ENCODE data around the gene KIF13A.
"Not testable (repeated sequence)": the region's sequence is repeated elsewhere in the genome, so short reads cannot be mapped to it uniquely, and the experiment has no call there.

KIF13A gene

GRCh38 chr6:17870300-17871188, 116.9 kb downstream of the KIF13A start:
- Mint-ChIP-seq H3K36me3 (no peaks in the 10 kb centered on the region), H3K27me3 (peaks cover 10% of the 10 kb centered on the region), H3K4me3 (no peak overlapping the region), H3K4me1 (no peaks in the 10 kb centered on the region), H3K9me3 (no peaks in the 10 kb centered on the region), H3K27ac (no peak overlapping the region)

DNA sequence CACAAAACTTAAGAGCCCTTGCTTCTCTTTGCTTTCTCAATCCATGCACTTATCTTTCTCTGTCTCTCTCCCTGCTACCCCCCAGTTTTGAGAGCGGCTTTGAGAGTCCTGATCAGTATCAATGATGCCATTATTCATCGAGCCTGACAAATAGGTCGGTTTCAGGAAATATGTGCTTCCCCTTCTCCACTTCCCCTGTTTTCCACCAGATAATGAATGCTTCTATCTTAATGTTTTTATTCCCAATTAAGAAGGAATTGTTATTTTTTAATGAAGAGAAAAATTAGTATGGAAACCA, 117.7 kb downstream of the KIF13A start:
- no peaks in the 10 kb centered on the region for H3K9me3 Mint-ChIP-seq
- no peaks in the 10 kb centered on the region for H3K4me1 Mint-ChIP-seq
- H3K36me3 Mint-ChIP-seq: no peaks in the 10 kb centered on the region
- H3K4me3 Mint-ChIP-seq: no peak overlapping the region
- no peak overlapping the region for H3K27ac Mint-ChIP-seq
- peaks cover 10% of the 10 kb centered on the region for H3K27me3 Mint-ChIP-seq

GRCh38 chr6:17869010-17869752, 118.3 kb downstream of the KIF13A start:
- Mint-ChIP-seq H3K27me3 (peaks cover 10% of the 10 kb centered on the region), H3K4me3 (no peak overlapping the region), H3K4me1 (no peaks in the 10 kb centered on the region), H3K9me3 (no peaks in the 10 kb centered on the region), H3K36me3 (no peaks in the 10 kb centered on the region), H3K27ac (no peak overlapping the region)

DNA sequence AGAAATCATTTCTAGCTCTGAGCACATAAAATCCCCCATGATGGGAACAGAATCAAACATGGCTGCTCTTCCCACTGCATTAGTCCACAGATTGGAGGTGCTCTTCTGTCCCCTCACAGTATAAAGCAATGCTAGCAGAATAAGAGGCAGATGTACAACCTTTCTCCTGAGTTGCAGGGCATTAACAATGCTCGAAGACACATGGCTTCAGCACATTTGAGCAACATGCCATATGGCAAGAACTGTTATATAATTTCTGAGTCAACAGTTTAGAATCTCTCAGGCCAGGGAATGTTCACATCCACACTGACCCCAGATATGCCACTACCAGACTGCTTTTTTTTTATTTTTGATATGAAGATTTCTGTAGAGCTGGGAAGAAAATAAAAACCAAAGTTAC, 119.6 kb downstream of the KIF13A start:
- H3K27me3 Mint-ChIP-seq: peaks cover 12% of the 10 kb centered on the region
- no peaks in the 10 kb centered on the region for H3K9me3 Mint-ChIP-seq
- H3K4me3 Mint-ChIP-seq: no peak overlapping the region
- no peaks in the 10 kb centered on the region for H3K4me1 Mint-ChIP-seq
- H3K36me3 Mint-ChIP-seq: no peaks in the 10 kb centered on the region
- H3K27ac Mint-ChIP-seq: no peak overlapping the region

- peaks cover 12% of the 10 kb centered on the region for H3K27me3 Mint-ChIP-seq
- no peaks in the 10 kb centered on the region for H3K36me3 Mint-ChIP-seq
- no peak overlapping the region for H3K27ac Mint-ChIP-seq
- no peaks in the 10 kb centered on the region for H3K9me3 Mint-ChIP-seq
- no peaks in the 10 kb centered on the region for H3K4me1 Mint-ChIP-seq
- H3K4me3 Mint-ChIP-seq: no peak overlapping the region
Observed at GRCh38 chr6:17866876-17867444, 120.5 kb downstream of the KIF13A start.

GRCh38 chr6:17865798-17866725, 121.4 kb downstream of the KIF13A start:
- no peaks in the 10 kb centered on the region for H3K4me1 Mint-ChIP-seq
- H3K27me3 Mint-ChIP-seq: peaks cover 10% of the 10 kb centered on the region
- no peaks in the 10 kb centered on the region for H3K9me3 Mint-ChIP-seq
- H3K36me3 Mint-ChIP-seq: no peaks in the 10 kb centered on the region
- no peak overlapping the region for H3K27ac Mint-ChIP-seq
- H3K4me3 Mint-ChIP-seq: no peak overlapping the region

DNA sequence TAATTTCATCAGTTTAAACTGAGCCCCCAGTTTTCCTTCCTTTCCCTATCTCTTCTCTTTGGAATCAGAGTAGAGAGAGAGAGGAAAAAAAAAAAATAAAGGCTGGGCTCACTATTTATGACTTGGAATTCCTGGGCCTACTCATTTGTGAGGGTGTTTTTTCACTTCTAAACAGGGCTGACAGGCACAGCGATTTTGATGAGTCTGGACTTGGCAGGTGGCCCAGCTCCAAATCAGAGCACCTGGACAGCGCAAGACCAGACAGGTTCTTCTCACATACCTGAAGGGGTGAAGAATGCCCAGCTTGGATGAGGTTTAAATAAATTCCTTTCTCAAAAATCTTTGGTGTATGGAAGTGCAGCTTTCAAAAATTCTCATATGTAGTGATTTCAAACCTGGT, 122.2 kb downstream of the KIF13A start:
- Mint-ChIP-seq H3K27ac (no peak overlapping the region), H3K4me3 (no peak overlapping the region), H3K27me3 (peaks cover 8% of the 10 kb centered on the region), H3K4me1 (no peaks in the 10 kb centered on the region), H3K36me3 (no peaks in the 10 kb centered on the region), H3K9me3 (no peaks in the 10 kb centered on the region)

DNA sequence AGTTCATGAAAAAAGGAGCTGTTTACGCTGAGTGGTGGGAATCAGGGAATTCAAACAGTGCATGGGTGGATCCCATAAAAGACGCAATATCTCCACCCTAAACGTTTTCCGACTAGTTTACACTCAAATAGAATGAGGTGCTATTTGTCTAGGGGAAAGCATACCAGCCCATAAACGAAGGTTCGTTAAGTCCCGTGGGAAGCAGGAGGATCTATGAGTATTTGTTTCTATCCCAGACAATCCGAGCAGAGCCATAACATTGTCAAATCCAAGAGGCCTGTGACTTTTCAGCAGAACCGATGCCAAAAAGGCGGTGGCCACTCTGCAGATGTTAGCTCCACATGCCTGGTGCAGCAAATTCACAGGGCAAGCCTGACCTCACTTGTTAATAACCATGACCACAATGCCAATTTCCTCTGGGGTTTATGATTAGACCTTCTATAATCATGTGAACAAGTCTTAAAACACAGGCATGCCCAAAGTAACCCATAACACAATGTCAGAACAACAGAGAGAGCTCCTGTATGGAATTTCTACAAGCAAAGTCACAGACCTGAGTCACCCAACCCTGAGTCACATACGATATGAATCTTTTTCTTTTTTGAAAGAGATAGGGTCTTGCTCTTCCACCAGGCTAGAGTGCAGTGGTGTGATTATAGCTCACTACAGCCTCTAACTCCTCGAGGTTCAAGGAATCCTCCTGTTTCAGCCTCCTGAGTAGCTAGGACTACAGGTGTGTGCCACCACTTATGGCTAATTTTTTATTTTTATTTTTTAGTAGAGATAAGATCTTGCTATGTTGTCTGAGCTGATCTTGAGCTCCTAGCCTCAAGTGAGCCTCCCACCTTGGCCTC, 123.3 kb downstream of the KIF13A start:
- H3K4me1 Mint-ChIP-seq: no peaks in the 10 kb centered on the region
- H3K36me3 Mint-ChIP-seq: no peaks in the 10 kb centered on the region
- H3K9me3 Mint-ChIP-seq: no peaks in the 10 kb centered on the region
- H3K27me3 Mint-ChIP-seq: peaks cover 5% of the 10 kb centered on the region
- no peak overlapping the region for H3K27ac Mint-ChIP-seq
- no peak overlapping the region for H3K4me3 Mint-ChIP-seq

DNA sequence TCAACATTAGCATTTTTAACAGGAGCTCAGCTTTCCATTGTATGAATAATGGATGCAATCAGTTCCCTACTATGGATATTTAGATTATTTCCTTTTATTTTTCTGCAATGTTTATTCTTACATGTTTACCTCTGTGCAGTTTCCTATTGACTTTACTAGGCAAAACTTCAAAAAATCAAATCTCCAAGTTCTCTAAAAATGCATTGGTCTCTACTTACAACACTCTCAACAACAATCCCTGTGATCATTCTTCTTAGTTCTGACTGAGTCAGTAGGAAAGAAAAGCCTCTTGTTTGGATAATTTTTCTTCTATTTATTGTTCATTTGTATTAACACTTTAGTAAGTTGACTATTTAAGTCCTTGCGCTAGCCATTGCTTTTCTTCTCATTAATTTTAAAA, 126.1 kb downstream of the KIF13A start:
- H3K27me3 Mint-ChIP-seq: peaks cover 2% of the 10 kb centered on the region
- H3K4me1 Mint-ChIP-seq: no peaks in the 10 kb centered on the region
- no peaks in the 10 kb centered on the region for H3K9me3 Mint-ChIP-seq
- H3K4me3 Mint-ChIP-seq: no peak overlapping the region
- no peaks in the 10 kb centered on the region for H3K36me3 Mint-ChIP-seq
- no peak overlapping the region for H3K27ac Mint-ChIP-seq

DNA sequence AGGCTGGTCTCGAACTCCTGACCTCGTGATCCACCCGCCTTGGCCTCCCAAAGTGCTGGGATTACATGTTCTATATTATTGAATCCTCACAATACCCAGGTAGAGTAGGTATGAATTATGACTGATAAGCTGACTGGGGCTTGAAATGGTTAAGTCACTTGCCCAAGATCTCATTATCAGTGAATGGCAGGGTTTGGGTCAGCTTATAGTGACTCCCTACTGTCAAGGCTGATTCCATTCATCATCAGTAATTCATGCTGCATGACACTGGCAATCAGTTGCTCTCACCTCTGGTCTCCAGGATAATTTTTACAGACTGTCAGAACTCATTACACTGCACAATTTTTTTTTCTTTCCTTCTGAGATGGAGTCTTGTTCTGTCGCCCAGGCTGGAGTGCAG, 127.6 kb downstream of the KIF13A start:
- H3K4me1 Mint-ChIP-seq: no peaks in the 10 kb centered on the region
- no peaks in the 10 kb centered on the region for H3K9me3 Mint-ChIP-seq
- H3K36me3 Mint-ChIP-seq: no peaks in the 10 kb centered on the region
- peaks cover 3% of the 10 kb centered on the region for H3K27me3 Mint-ChIP-seq
- H3K4me3 Mint-ChIP-seq: no peak overlapping the region
- H3K27ac Mint-ChIP-seq: no peak overlapping the region

GRCh38 chr6:17858584-17858983, 128.9 kb downstream of the KIF13A start:
- Mint-ChIP-seq H3K4me1 (no peaks in the 10 kb centered on the region), H3K4me3 (no peak overlapping the region)

GRCh38 chr6:17857188-17857587, 130.2 kb downstream of the KIF13A start:
- H3K36me3 Mint-ChIP-seq, H3K9me3 Mint-ChIP-seq, H3K27ac Mint-ChIP-seq, H3K27me3 Mint-ChIP-seq, H3K4me3 Mint-ChIP-seq, H3K4me1 Mint-ChIP-seq: not testable (repeated sequence)

More at GRCh38 chr6:17858584-17858983, 128.9 kb downstream of the KIF13A start:
- no peaks in the 10 kb centered on the region for H3K9me3 Mint-ChIP-seq
- no peak overlapping the region for H3K27ac Mint-ChIP-seq
- no peaks in the 10 kb centered on the region for H3K36me3 Mint-ChIP-seq
- peaks cover 1% of the 10 kb centered on the region for H3K27me3 Mint-ChIP-seq

- Mint-ChIP-seq H3K4me3 (no peak overlapping the region), H3K36me3 (no peaks in the 10 kb centered on the region), H3K27ac (no peak overlapping the region), H3K9me3 (no peaks in the 10 kb centered on the region), H3K4me1 (no peaks in the 10 kb centered on the region), H3K27me3 (peaks cover 1% of the 10 kb centered on the region)
Observed at GRCh38 chr6:17856306-17856705, 131.1 kb downstream of the KIF13A start.

DNA sequence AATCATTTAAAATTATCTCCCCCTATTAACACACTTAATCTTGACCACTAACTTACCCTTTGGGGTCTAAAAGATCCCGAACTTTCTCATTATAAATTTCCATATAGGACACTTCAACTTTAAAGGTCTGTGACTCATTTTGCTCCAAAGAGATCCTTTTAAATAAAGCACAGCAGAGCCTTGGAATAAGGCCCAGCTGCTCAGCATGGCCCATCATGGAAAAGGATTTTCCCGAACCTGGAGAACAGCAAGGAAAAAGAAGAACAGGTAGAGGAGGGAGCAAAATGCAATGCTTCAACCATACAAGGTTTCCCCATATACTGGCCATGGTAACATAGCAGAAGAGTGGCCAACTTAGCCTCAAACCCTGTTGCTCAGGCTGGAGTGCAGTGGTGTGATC, 132.1 kb downstream of the KIF13A start:
- H3K9me3 Mint-ChIP-seq: no peaks in the 10 kb centered on the region
- peaks cover 1% of the 10 kb centered on the region for H3K27me3 Mint-ChIP-seq
- no peak overlapping the region for H3K27ac Mint-ChIP-seq
- no peaks in the 10 kb centered on the region for H3K4me1 Mint-ChIP-seq
- H3K36me3 Mint-ChIP-seq: no peaks in the 10 kb centered on the region
- no peak overlapping the region for H3K4me3 Mint-ChIP-seq

- Mint-ChIP-seq H3K4me1 (no peaks in the 10 kb centered on the region), H3K36me3 (no peaks in the 10 kb centered on the region), H3K9me3 (no peaks in the 10 kb centered on the region), H3K4me3 (no peak overlapping the region), H3K27ac (no peak overlapping the region), H3K27me3 (peaks cover 4% of the 10 kb centered on the region)
Observed at GRCh38 chr6:17853533-17853932, 133.9 kb downstream of the KIF13A start.
